Endothelial cell of umbilical vein (primary cell): ENCODE data around the gene RAX.
"Not testable (repeated sequence)": the region's sequence is repeated elsewhere in the genome, so short reads cannot be mapped to it uniquely, and the experiment has no call there.

ENCODE experiments used
- CTCF ChIP-seq, 2 donors: IDR thresholded peaks; 1 replicate in 1 of 2; 2 replicates in 1 of 2; pipeline ENCODE4 v1.5.1; 2011; ENCODE audit warnings: low read length in 2 of 2, mild to moderate bottlenecking in 2 of 2, moderate library complexity in 2 of 2, control low read depth in 1 of 2, inconsistent platforms in 1 of 2, low read depth in 1 of 2; ENCODE audit not compliant: insufficient read depth in 1 of 2; ENCODE audit errors: extremely low read depth in 1 of 2
- JUN ChIP-seq: IDR thresholded peaks from 2 replicates; pipeline ENCODE4 v1.6.1; 2011; ENCODE audit warnings: borderline replicate concordance, low read depth; ENCODE audit not compliant: insufficient read length, insufficient read depth
- MAX ChIP-seq: IDR thresholded peaks from 2 replicates; pipeline ENCODE4 v1.6.1; 2011; ENCODE audit not compliant: insufficient read depth, insufficient read length
- POLR2A ChIP-seq: IDR thresholded peaks from 2 replicates; pipeline ENCODE4 v1.6.1; 2012; ENCODE audit warnings: low read depth, mild to moderate bottlenecking, control low read depth, low read length

- not testable (repeated sequence) for TF ChIP-seq POLR2A; CTCF (IDR thresholded peaks at IDR 0.05; ENCODE audit: extremely low read depth in 1 of 2, insufficient read depth in 1 of 2, low read depth in 1 of 2, low read length in 2 of 2); JUN; MAX
Observed at GRCh38 chr18:59261842-59262241, 11.4 kb downstream of the RAX start.
